T-helper 1 cell treated with Interleukin-12 subunit alpha and Interleukin-12 subunit beta and Interleukin-4 antibody, amounts not matched to agents 30 μg/mL and 1 μg/mL, for 36 hours (primary cell): ENCODE data around the gene RHOBTB3.
A peak's percentile ranks its signal among the peaks of the same experiment; 100 is the strongest.

Source experiments
- H3K27ac Mint-ChIP-seq: one replicate; pipeline ENCODE4 v1.8.0; 2021; ENCODE audit warnings: mild to moderate bottlenecking, mixed read lengths
- H3K27me3 Mint-ChIP-seq: one replicate; pipeline ENCODE4 v1.8.0; 2021; ENCODE audit warnings: low read depth, mixed read lengths
- H3K36me3 Mint-ChIP-seq: one replicate; pipeline ENCODE4 v1.8.0; 2021; ENCODE audit warnings: low read depth, mixed read lengths
- H3K4me1 Mint-ChIP-seq: one replicate; pipeline ENCODE4 v1.8.0; 2021; ENCODE audit warnings: low read depth, mixed read lengths
- H3K4me3 Mint-ChIP-seq: one replicate; pipeline ENCODE4 v1.8.0; 2021; ENCODE audit warnings: mild to moderate bottlenecking, moderate library complexity, mixed read lengths
- H3K9me3 Mint-ChIP-seq: one replicate; pipeline ENCODE4 v1.8.0; 2021; ENCODE audit warnings: mixed read lengths

RHOBTB3 gene

DNA sequence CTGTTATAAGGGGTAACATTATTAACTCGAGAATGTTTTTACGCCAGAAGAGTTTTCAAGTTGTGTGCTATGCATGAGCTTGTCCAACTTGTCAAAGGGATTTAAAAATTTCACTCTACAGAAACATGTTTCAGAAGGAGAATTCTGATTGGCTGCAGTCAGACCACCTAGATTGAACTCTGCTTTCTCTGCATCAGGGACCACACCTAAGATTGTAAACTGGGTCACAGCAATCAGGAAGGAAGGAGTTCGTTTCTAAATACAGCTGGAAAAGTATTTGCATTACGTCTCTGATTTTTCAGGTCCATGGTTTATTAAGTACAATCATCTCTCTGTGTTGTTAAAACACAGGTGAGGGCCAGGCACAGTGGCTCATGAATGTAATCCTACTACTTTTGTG lies 85.6 kb downstream of the RHOBTB3 start:
- no peak overlapping the region for H3K4me3 Mint-ChIP-seq
- peaks cover 61% of the 10 kb centered on the region for H3K4me1 Mint-ChIP-seq
- H3K27me3 Mint-ChIP-seq: no peaks in the 10 kb centered on the region
- peaks cover 47% of the 10 kb centered on the region for H3K36me3 Mint-ChIP-seq
- no peaks in the 10 kb centered on the region for H3K9me3 Mint-ChIP-seq
- no peak overlapping the region for H3K27ac Mint-ChIP-seq

DNA sequence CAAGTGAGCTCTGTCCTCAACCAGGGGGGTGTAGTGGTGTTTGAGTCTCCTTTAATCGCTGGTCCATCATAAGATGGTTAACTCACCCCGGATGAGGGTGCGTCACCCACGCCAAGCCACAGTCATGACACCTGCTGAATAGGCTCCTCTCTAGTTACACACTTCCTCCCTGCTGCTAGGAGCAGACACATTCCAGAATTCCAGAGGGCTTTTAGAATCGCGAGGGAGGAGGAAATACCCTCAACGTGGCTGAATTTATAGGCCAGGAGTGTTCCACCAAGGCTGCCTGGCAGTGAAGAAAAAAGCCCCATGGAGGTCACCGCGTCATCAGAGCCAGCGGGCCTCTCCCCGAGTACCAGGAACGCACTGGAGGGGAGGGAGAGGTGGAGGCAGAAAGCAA lies 86.3 kb downstream of the RHOBTB3 start:
- Mint-ChIP-seq H3K27ac (peak overlapping the region; percentile 79), H3K27me3 (no peaks in the 10 kb centered on the region), H3K4me3 (peak overlapping the region; percentile 80), H3K4me1 (peaks cover 54% of the 10 kb centered on the region), H3K9me3 (no peaks in the 10 kb centered on the region), H3K36me3 (peaks cover 41% of the 10 kb centered on the region)

DNA sequence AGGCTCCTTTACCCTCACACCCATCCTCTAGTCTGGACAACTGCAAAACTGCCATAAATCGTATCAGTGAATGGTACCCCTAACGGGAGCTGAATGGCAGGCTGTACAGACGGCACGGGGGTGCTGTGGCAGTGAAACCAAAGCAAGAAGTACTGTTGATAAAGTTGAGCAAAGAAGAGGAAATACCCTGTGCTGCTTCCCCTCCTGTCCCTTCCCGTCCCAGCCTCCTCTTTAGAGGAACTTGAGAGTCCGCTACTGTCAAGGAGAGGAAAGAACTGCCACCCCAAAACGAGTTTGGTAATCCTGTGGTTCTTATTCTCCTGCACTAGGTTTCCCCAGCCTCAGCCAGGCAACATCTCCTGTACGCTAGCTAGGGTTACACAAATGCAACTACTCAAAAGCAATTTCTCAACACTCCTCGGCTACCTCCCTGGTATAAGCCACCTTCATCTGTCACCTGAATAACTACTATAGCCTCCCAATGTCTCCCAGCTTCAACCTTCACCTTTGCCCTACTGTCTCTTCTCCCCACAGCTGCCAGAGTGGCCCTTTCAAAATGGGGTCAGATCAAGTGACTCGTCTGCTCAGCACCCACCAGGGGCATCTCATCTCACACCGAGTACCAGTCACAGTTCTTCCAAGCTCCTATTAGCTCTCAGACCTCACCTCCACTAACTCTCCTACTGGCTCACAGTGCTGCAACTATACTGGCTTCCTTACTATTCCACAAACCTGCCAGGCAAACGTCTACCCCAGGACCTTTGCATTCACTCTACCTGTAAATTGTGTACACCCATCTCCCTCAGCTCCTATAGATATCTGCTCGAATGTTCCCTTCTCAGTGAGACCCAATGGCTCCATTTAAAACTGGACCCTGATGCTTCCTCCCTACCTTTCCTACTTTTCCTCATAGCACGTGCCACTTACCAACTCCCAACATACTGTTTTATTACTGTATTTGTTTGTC lies 87.3 kb downstream of the RHOBTB3 start:
- Mint-ChIP-seq H3K9me3 (no peaks in the 10 kb centered on the region), H3K27ac (peak overlapping the region; percentile 69), H3K27me3 (no peaks in the 10 kb centered on the region), H3K36me3 (peaks cover 34% of the 10 kb centered on the region), H3K4me3 (peak overlapping the region; percentile 80), H3K4me1 (peaks cover 54% of the 10 kb centered on the region)

DNA sequence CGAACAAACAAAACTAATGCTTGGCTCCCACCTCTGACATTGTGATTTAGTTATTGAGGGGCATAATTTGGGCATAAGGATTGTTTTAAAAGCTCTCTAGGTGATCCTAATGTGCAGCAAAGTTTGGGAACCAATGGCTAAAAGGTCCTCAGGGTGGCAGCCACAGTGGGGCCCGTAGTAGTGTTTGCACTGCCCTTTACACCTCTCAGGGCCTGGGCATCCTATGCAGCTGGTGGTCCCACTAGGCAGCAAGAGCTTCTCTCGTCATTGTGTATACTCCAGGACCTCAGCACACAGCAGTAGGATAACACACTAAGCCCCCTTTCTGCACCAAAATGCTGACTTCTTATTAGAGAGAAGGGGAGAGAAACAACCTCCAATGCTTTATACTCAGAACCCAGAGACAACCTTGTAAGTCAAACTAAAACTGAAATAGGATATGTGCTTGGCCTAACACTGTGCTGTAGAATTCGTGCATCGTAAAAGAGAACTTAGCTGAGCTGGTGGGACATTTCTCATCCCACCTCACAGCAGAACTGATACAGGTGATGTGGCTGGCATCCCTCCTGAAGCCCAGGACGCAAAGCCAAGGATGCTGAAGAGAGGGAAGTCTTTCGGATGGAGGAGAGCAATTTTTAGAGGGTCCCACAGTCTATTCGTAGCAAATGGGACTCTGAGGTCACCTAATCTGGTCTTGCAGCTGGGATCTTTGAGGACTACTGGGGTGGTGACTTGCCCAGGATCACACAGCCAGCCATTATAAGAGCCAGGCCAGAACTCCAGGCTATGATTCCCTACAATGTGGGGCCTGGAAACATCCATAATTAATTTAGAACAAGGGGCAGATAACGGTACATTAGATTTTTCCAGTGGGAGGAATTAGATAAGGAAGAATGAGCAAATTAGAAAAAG lies 90.2 kb downstream of the RHOBTB3 start:
- peaks cover 59% of the 10 kb centered on the region for H3K4me1 Mint-ChIP-seq
- no peaks in the 10 kb centered on the region for H3K9me3 Mint-ChIP-seq
- H3K27me3 Mint-ChIP-seq: no peaks in the 10 kb centered on the region
- peak overlapping the region; percentile 97 for H3K4me3 Mint-ChIP-seq
- H3K27ac Mint-ChIP-seq: peak overlapping the region; percentile 94
- H3K36me3 Mint-ChIP-seq: peaks cover 11% of the 10 kb centered on the region

DNA sequence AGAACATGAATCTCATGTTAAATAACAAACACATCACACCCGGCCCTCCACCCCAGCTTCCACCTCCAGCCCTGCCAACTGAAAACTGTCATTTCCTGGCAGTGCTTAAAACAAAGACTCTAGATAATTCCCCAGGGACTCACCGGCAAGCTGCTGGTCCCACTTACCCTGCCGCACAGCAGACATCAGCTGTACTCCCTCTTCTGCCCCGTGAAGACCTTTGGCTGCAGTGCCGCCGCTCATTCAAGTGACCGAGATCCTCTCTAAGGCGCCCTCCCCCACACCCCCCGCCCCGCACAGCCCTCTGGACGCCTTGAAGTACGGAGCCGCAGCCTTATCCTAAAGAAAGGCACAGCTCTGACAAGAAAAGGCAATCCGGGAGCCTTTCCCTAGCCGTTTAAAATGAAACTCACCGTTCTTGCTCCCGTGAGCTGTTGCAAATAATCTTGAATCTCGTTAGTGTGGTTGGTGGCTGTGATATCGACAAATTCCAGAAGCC lies 91.0 kb downstream of the RHOBTB3 start:
- H3K4me3 Mint-ChIP-seq: peak overlapping the region; percentile 97
- no peaks in the 10 kb centered on the region for H3K27me3 Mint-ChIP-seq
- peaks cover 53% of the 10 kb centered on the region for H3K4me1 Mint-ChIP-seq
- H3K9me3 Mint-ChIP-seq: no peaks in the 10 kb centered on the region
- H3K36me3 Mint-ChIP-seq: peaks cover 9% of the 10 kb centered on the region
- H3K27ac Mint-ChIP-seq: peak overlapping the region; percentile 94

DNA sequence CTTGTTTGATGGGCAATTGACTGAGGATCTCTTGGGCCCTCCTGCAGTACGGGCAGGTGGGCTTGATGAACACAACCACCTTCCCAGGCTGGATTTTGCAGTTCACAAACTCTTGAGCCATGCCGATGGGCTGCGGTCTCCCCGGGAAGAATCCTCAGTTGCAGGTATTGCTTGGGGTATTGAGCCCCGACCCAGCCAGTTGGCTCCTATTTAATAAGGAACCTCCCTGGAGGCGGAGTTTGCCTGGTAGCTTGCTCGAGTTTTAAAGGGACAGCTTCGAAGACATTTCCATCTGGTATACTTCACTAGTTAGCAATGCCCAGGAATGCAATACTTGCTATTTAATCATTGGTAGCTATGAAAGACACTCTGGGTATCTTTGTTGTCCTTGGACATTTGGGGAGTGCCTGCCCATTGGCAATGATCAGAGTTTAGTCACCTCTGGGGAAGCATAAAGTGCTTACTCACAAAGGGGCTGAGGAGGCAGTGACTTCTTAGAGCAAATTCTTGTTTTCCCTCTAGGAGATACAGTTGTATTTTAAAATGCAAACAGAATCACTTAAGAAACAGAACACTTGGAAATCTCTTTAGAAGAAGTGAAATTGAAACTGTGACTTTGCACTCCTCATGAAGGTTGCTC lies 91.5 kb downstream of the RHOBTB3 start, which contains the start of gene GLRX:
Gene GLRX (minus strand): TSS at position 185 of the 640 bp plus-strand sequence. CDS start 64 bp downstream, at position 121.
- H3K36me3 Mint-ChIP-seq: peaks cover 9% of the 10 kb centered on the region
- peaks cover 53% of the 10 kb centered on the region for H3K4me1 Mint-ChIP-seq
- H3K27ac Mint-ChIP-seq: peak within 1 kb of the TSS; percentile 94
- H3K9me3 Mint-ChIP-seq: no peaks in the 10 kb centered on the region
- H3K4me3 Mint-ChIP-seq: peak within 1 kb of the TSS; percentile 97
- H3K27me3 Mint-ChIP-seq: no peaks in the 10 kb centered on the region

DNA sequence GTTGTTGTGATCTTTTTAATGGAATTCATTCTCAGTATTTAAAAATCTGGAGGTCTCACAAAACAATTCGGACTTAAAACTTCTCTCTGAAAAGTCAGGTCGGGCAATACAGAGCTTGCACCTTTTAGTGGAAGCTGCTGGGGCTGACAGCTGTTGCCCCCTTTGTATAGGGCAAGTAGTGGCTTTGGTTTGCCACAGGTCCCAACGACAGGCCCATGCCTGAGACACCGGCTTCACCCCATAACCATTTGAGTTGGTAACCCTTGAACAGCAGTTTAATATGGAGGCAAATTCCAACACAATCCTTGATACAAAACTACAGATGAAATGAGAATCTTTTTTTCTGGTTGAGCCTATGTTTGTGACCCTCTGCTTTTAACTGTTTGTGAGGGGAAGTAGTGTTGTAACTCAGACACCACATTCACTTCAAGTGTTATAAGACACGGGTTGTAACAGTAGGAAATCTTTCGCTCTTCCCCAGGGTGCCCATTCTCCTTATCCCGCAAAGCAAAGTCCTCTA lies 92.1 kb downstream of the RHOBTB3 start:
- H3K36me3 Mint-ChIP-seq: peaks cover 9% of the 10 kb centered on the region
- peaks cover 51% of the 10 kb centered on the region for H3K4me1 Mint-ChIP-seq
- no peaks in the 10 kb centered on the region for H3K27me3 Mint-ChIP-seq
- H3K27ac Mint-ChIP-seq: peak overlapping the region; percentile 94
- no peaks in the 10 kb centered on the region for H3K9me3 Mint-ChIP-seq
- H3K4me3 Mint-ChIP-seq: peak overlapping the region; percentile 97

DNA sequence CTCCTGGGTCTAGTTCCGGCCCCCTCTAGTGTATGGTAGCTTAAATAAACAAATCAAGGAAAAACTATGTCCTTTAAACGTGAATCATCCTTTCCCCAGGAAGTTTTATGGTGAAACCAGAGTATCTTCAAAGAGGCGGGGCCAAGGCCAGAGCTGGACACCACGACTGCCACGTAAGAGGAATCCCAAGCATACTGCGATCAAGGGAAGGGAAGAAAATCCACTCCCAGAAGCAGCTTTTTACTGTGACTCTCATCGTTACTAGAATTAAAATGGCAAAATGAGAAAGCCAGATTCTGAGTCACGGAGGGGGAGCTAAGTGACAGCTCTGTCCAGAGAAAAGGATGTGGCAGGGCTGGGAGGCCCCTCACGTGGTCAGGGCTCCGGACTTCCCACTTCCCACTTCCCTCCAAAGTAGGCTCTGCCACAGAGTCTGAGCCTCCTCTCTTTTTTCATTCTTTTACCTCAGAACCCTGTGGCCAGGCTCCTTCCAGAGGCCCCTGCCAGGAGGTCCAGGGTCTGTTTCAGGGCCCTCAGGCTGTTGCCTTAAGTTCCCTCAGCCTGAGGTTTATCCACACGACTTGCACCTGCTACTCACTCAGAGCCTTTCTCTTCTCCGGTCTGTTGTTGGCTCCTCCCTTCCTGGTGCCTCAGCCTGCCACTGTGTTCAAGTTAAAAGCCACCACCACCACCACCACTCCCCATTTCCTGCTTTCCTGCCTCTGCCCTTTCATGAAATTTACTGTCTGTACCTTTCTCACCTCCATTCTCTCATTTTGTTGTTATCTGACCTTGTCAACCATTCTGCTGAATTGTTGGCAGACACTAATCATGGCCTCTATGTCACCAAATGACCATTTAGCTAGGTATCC lies 92.8 kb downstream of the RHOBTB3 start:
- H3K9me3 Mint-ChIP-seq: no peaks in the 10 kb centered on the region
- peak overlapping the region; percentile 94 for H3K27ac Mint-ChIP-seq
- H3K36me3 Mint-ChIP-seq: peaks cover 3% of the 10 kb centered on the region
- peak overlapping the region; percentile 97 for H3K4me3 Mint-ChIP-seq
- H3K4me1 Mint-ChIP-seq: peaks cover 44% of the 10 kb centered on the region
- H3K27me3 Mint-ChIP-seq: no peaks in the 10 kb centered on the region

DNA sequence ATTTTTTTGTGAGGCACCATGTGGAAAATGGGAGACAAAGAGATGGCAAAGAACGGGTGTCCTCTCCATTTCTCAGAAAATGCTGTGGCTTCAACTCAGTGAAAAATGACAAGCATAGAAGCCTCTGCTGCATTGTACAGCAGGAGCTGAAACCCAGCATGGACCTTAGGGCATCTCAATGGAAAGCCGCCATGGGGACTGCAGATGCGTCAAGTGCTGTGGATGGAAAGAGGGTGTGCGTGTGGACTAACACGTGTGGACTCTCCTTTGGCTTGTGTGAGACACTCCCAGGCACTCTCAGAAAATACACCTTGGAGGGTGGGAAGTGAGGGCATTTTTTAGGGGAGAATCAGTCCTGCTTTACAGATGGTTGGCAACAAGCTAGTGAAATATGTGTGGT lies 93.6 kb downstream of the RHOBTB3 start:
- Mint-ChIP-seq H3K36me3 (peaks cover 1% of the 10 kb centered on the region), H3K4me1 (peaks cover 41% of the 10 kb centered on the region), H3K27me3 (no peaks in the 10 kb centered on the region), H3K9me3 (no peaks in the 10 kb centered on the region), H3K27ac (peak overlapping the region; percentile 94), H3K4me3 (peak overlapping the region; percentile 97)

DNA sequence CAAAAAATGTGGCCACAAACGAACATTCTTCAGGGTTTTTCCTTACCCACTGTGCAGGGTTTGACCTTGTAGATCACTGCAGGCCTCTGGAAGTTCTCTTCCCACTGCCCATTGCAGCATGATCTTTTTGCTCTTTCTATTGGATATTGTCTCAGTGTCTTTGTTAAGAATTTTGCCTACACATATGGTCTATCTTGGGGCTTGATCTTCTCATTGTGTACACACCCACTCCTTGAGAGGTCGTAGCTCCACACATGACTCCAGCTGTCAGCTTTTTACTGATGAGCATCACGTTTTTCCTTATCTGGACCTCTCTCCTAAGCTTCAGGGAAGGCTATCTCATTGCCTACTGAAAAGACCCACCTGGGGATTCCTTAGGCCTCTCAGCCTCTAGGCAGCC lies 94.4 kb downstream of the RHOBTB3 start:
- Mint-ChIP-seq H3K4me1 (peaks cover 41% of the 10 kb centered on the region), H3K27me3 (no peaks in the 10 kb centered on the region), H3K9me3 (no peaks in the 10 kb centered on the region), H3K36me3 (peaks cover 3% of the 10 kb centered on the region), H3K4me3 (peak overlapping the region; percentile 45), H3K27ac (peak overlapping the region; percentile 68)

DNA sequence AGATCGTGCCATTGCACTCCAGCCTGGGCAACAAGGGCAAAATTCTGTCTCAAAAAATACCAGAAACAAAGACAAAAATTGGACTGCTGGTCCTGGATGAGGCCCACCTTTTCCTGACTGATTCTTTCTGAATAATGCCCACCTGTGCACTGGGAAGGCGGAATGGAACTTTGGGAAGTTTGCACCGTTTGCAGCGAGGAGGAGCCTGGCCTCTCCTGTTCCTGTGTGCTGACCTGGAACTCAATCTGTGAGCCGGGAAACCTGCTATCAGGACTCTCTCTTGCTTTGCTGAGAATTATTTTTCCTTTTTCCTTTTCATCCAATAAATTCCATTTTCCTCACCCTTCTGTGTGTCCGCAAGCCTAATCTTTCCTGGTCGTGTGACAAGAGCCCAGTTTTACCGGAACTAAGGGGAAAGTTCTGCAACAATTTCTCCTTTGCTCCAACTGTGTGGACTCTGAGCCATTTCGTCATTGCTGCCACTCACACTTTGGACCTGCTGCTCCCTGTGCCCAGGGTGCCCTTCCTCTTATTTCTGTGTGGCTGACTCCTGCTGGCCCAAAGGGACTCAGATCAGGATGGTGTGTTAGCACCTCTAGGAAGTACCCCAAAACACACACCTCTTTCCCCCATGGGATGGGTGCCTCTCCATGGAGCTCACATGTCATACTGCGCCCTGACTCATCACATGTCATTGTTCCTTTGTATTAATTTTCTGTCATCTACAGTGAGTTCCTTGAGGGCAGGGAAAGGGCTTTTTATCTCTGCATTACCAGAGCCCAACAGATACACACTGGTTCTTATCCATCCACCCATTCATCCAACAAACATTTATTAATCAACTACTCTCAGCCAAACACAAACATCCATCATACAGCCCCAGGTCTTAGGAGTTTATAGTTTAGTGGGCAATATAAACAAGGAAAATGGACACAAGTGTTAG lies 96.1 kb downstream of the RHOBTB3 start:
- Mint-ChIP-seq H3K4me3 (no peak overlapping the region), H3K9me3 (no peaks in the 10 kb centered on the region), H3K27ac (no peak overlapping the region), H3K36me3 (peaks cover 1% of the 10 kb centered on the region), H3K4me1 (peaks cover 34% of the 10 kb centered on the region), H3K27me3 (no peaks in the 10 kb centered on the region)

DNA sequence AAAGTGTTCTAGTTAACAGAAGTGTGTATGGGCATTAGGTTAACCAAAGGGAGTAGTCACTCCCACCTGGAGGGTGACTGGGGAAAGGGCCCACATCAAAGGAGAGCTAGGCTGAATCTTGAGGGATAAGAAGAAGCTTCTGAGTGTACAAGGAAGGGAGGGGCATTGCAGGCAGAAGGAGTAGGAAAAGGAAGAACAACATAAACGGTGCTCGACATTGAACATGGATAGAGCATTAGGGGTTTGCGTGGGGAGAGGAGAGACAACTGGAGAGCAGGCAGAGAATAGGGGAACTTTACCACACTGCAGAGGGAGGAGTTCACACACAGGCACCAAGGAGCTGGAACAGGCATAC lies 96.7 kb downstream of the RHOBTB3 start:
- H3K27me3 Mint-ChIP-seq: no peaks in the 10 kb centered on the region
- peaks cover 1% of the 10 kb centered on the region for H3K36me3 Mint-ChIP-seq
- H3K4me3 Mint-ChIP-seq: no peak overlapping the region
- H3K27ac Mint-ChIP-seq: no peak overlapping the region
- no peaks in the 10 kb centered on the region for H3K9me3 Mint-ChIP-seq
- peaks cover 35% of the 10 kb centered on the region for H3K4me1 Mint-ChIP-seq
